ENCODE results near the gene PTEN. TPM values are rescaled to one million over a fixed set of nuclear protein-coding genes. Genes with fewer than 3 reads are reported as not detected.
A peak's percentile ranks its signal among the peaks of the same experiment; 100 is the strongest.
"Not testable (repeated sequence)": the region's sequence is repeated elsewhere in the genome, so short reads cannot be mapped to it uniquely, and the experiment has no call there.

Gene PTEN
- total RNA-seq, 1 donor from 2014 or later: 266 TPM

- DNase-seq: no peak
Measured at GRCh38 chr10:87846023-87846422, 17.4 kb upstream of the PTEN start.

DNA sequence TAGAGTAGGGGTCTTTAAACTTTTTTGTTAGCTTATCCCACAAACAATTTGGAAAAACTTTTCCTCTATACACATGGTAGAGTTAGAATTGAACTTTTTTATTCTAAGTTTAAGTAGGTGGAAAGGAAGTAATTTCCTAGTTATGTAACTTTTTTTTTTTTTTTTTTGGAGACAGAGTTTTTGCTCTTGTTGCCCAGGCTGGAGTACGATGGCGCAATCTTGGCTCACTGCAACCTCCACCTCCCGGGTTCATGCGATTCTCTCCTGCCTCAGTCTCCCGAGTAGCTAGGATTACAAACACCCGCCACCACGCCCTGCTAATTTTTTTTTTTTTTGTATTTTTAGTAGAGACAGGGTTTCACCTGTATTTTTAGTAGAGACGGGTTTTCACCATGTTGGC is 16.7 kb upstream of the PTEN start:
- DNase-seq: not testable (repeated sequence)

GRCh38 chr10:87847550-87847949 is 15.9 kb upstream of the PTEN start:
- no peak for DNase-seq

DNA sequence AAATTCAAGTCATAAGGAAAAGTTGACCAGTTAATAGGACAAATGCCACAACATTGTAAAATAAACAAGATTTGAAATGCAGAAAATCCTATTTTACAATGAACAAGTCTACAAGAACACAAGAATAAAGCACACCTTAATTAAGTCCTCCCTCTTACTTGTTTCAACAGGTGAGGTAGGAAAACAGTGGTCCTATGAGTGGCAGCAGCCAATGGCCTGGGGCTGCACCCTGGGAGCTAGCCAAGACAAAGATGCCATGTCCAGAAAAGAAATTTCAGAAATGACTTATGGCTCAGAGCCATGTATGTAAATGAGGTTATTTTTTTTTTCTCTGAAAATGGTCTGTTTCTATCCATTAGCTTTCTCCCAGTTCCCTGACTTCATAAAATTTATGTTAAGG is 14.4 kb upstream of the PTEN start:
- no peak for DNase-seq

DNA sequence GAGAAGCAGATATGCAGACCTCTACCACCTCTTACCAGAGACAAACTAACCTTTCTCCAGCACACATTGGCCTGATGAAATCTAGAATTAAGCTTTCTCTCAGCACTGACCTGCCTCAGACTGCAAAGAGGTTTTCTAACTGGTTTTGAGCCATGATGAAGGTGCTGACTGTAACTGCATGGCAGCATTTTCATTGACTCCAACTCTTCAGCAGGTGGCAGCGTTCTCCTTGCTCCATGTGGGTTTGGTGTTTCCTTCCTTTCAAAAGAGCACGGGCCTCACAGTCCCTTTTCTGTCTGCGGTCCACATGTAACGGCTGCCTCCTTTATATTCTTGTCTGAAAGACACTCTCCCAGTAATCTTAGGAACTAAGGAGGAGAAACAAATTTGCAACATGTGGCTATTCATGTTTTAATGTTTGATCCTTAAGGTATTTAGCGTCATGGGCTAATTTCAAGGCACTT is 12.7 kb upstream of the PTEN start:
- no peak for DNase-seq

DNA sequence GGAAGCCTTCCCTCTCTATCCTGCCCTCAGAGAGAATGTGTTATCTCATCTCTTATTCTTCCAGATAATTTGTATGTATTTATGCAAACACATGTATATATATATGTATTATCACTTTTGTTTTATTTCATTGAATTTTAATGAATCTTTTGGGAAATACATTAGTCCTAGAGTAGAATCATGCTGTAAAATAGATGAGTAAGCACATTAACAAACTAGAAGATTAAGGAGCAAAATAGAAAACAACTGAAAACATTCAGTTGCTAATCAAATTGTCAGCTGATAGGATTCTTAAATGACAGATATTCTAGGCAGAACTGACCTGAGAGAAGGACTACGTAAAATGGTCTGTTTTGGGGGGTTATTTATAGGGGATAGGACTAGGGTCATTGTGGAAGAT is 11.3 kb upstream of the PTEN start:
- no peak for DNase-seq

- not testable (repeated sequence) for DNase-seq
Measured at GRCh38 chr10:87855247-87855646, 8.2 kb upstream of the PTEN start.

DNA sequence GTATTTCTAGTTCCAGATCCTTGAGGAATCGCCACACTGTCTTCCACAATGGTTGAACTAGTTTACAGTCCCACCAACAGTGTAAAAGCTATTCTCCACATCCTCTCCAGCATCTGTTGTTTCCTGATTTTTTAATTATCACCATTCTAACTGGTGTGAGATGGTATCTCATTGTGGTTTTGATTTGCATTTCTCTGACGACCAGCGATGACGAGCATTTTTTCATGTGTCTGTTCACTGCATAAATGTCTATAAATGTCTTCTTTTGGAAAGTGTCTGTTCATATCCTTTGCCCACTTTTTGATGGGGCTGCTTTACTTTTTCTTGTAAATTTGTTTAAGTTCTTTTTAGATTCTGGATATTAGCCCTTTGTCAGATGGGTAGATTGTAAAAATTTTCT is 7.8 kb upstream of the PTEN start:
- DNase-seq: not testable (repeated sequence)

GRCh38 chr10:87860156-87860795 is 3.1 kb upstream of the PTEN start:
- DNase-seq: no peak

DNA sequence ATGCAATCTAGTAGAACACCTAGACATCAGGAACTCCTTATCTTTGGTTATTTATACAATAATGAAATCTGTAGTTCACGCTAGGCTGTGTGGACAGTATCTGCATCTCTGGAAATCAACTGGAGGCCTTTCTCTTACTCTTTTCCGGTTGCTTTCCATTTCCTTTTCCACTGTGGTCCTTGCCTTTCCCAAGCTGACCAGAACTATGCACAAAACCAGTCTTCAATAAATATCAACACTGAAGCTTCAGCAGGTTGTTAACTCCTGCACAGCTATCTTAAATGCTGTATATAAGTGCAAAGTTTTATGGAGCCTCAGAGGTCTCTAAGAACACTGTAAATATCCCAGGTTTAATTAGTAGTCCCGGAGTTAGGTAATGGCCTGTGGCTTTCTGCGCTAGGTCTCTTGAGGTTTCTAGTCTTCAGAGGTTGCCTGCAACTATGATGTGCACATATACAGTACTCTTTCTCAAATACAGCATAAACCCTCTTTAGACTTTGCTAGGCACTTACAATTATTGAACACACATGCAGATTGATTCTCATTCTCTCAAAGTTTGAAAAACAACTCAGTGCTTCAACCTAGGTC is 2.5 kb upstream of the PTEN start:
- no peak for DNase-seq

GRCh38 chr10:87861566-87861952 is 1.9 kb upstream of the PTEN start:
- no peak for DNase-seq

DNA sequence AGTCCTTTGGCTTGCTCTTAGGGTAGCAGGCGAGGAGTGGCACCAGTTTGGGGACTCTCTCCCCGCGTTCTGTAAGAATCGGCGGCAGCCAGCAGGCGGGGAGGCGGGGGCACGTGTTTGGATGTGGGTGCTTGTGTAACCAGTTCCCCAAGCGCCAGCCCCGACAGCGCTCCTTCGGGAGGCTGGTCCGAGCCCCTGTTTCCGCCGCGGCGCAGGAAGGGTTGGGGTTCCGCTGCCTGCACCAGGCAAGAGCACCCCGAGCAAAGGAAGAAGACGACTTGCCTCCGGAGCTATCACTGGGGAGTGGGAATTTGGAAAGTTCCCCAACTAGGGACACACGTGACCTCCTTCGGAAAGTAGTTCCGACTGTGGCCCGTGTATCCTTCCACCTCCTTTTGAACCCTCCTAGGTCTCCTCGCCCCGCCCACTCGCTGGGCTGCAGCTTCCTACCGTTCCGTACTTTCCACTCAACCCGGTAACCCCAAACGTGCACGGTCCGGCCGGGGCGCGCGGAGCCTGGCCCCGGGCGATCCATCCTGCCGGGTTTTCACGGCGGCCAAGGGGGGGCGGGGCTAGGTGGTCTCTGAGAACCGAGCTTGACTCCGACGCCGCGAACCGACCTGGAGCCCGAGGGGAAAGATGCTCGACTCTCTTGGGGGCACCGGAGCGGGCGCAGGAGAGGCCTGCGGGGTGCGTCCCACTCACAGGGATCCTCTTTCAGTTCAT is 1.3 kb upstream of the PTEN start:
- peak; percentile 89 for DNase-seq

DNA sequence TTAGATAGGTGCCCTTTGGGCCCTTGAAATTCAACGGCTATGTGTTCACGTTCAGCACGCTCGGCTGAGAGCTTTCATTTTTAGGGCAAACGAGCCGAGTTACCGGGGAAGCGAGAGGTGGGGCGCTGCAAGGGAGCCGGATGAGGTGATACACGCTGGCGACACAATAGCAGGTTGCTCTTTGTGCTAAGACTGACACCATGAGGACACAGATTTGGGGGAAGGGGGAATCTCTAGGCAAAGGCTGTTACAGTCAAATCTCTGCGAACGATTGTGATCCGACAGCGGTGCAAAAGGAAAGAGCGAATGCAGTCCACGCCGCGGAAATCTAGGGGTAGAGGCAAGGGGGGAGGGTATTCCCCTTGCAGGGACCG is 759 bp upstream of the PTEN start:
- DNase-seq: no peak

DNA sequence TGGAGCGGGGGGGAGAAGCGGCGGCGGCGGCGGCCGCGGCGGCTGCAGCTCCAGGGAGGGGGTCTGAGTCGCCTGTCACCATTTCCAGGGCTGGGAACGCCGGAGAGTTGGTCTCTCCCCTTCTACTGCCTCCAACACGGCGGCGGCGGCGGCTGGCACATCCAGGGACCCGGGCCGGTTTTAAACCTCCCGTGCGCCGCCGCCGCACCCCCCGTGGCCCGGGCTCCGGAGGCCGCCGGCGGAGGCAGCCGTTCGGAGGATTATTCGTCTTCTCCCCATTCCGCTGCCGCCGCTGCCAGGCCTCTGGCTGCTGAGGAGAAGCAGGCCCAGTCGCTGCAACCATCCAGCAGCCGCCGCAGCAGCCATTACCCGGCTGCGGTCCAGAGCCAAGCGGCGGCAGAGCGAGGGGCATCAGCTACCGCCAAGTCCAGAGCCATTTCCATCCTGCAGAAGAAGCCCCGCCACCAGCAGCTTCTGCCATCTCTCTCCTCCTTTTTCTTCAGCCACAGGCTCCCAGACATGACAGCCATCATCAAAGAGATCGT is 598 bp downstream of the PTEN start:
- DNase-seq: not testable (repeated sequence)

- DNase-seq: no peak
Measured at GRCh38 chr10:87864496-87865059, 1.2 kb downstream of the PTEN start.

DNA sequence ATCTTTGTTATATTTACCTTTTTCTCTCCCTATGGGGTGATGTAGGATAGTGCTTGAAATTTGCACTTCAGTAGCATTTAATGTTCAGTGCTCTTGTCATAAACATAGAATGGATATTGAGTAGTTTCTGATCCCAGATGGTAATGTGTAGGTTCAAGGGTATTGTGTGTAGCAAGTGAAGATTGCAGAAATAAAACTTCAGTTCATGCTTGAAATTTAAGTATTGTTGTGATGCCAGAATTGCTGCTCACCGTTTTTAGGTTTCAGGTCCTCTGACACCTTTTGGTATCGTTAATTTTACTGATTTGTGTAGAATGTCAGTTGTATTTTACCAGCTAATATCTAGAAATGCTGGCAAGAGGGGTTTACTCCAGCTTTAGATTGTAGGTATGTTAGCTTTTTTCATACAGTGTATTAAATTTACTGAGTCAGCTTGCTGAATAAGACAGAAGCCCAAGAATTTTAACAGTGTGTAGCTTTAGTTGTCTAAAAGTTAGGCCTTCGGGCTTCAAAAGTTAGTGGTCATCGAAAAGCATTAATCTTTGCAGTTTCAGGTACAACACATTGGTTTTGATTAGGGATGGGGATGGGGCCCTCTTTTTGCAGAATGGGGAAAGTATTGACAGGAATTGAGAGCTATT is 1.9 kb downstream of the PTEN start:
- no peak for DNase-seq

DNA sequence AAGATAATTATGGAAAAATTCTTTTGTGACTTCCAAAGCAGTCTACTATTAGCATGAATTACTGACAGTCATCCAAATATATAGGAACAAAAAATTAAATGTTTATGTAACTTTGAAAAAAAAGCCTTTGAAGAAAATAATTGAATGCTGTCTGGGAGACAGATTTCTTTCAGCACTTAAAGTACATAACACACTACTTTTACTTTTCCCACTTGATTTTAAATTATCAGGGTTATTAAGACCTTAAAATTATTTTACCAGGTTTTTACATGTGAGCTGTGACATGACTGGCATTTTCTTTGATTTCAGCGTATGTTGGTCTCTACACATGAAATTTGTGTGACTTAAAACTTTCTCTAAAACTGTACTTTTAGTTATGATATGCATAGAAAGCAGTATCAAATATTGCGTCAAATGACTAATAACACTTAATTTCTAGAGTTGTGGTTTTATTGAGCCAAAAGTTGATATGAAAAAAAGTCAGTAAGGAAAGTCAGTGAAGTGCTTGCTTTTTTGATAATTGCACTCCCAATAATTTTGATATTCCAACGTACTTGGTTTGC is 3.1 kb downstream of the PTEN start:
- no peak for DNase-seq

- no peak for DNase-seq
Measured at GRCh38 chr10:87867453-87867852, 4.0 kb downstream of the PTEN start.

GRCh38 chr10:87868277-87868676 is 4.9 kb downstream of the PTEN start:
- DNase-seq: no peak

DNA sequence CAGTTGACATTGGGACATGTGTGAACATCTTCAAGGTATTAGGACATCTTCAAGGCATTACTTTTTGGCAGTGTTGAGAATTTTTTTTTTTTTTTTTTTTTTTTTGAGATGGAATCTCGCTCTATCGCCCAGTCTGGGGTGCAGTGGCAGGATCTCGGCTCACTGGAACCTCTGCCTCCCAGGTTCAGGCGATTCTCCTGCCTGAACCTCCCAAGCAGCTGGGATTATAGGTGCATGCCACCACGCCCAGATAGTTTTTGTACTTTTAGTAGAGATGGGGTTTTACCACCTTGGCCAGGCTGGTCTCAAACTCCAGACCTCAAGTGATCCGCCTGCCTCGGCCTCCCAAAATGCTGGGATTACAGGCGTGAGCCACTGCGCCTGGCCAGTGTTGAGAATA is 5.7 kb downstream of the PTEN start:
- DNase-seq: not testable (repeated sequence)

DNA sequence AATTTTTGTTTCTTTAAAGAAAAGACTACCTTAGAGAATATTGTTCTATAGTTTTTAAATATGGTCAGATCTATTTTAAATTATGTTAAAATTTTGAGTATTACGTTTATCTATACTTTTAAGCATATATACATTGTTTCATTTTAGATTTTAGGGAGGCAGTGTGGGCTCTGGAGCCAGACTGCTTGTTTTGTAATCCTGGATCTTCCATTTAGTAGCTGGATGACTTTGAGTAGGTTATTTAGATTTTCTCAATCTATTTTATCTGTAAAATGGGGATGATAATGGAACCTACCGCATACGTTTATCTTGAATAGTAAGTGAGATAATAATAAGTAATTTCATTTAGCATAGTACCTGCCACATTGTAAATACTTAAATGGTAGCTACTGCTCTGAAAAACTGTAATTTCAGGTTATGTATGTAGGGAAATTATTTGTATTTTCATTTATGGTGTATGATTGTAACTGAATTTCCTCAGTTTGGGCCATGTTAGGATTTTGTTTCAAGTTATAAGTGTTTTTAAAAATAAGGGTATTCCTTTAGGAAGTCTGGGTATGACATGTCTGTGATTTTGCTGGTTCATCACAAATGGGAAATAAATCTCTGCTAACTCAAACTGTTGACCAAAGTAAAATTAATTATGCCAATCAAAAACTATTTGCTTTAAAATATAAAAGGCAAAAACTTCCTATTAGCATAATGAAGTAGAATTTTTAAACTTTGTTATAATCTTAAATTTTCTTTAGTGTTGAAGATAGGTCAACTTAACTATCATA is 6.5 kb downstream of the PTEN start:
- DNase-seq: no peak

DNA sequence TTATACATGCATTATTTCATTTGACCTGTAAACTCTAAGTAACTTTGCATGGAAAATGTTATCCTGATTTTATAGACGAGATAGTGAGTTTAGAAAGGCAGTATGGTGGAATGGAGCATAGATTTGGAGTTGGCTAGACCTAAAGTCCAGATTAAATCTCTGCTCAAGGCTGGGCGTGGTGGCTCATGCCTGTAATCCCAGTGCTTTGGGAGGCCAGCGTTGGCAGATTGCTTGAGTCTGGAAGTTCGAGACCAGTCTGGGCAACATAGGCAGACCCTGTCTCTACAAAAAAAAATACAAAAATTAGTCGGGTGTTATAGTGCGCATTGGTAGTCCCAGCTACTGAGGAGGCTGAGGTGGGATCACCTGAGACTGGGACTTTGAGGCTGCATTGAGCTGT is 9.4 kb downstream of the PTEN start:
- no peak for DNase-seq

Measured in occipital lobe (tissue), 2 donors.